ENCODE results near the gene GPALPP1. TPM values are rescaled to one million over a fixed set of nuclear protein-coding genes. Genes with fewer than 3 reads are reported as not detected.

Gene GPALPP1
- total RNA-seq, 2 donors from 2014 or later: 24.6 to 29.7 TPM

- TF ChIP-seq CTCF (IDR thresholded peaks at IDR 0.05): no peak
- peak; percentile 85 for TF ChIP-seq POLR2AphosphoS5 (IDR thresholded peaks at IDR 0.05)
- no peaks in the 10 kb centered on the region for H3K27me3 ChIP-seq (replicated peaks; ENCODE audit: insufficient read depth)
- H3K4me1 ChIP-seq (replicated peaks): peaks cover 8% of the 10 kb centered on the region
- no peaks in the 10 kb centered on the region for H3K36me3 ChIP-seq
- WGBS: 42% methylated on average over 3 of the region's 3 CpGs
- no peaks in the 10 kb centered on the region for H3K9me3 ChIP-seq
- peak; percentile 90 for DNase-seq (ENCODE audit: low spot score)
- peak overlapping the region; percentile 69 to 73 for H3K27ac ChIP-seq
- H3K4me3 ChIP-seq: no peak overlapping the region
- intact Hi-C loops (cut with DNase I): no loop called here
These were observed 33.9 kb upstream of the GPALPP1 start for GRCh38 chr13:44955406-44955805.

GRCh38 chr13:44961997-44962396 is 27.3 kb upstream of the GPALPP1 start:
- 97% methylated on average over 2 of the region's 2 CpGs for WGBS
- H3K27ac ChIP-seq: peak overlapping the region in 1 of 2 donors; percentile 13
- intact Hi-C loops (cut with DNase I): loop anchor here (10.0 kb wide), 1 partner anchor 87 kb away; no protein-coding TSS in a partner anchor
- H3K36me3 ChIP-seq: no peaks in the 10 kb centered on the region
- H3K27me3 ChIP-seq (replicated peaks; ENCODE audit: insufficient read depth): no peaks in the 10 kb centered on the region
- no peak for DNase-seq (ENCODE audit: low spot score)
- TF ChIP-seq CTCF (IDR thresholded peaks at IDR 0.05): no peak
- no peak for TF ChIP-seq POLR2AphosphoS5 (IDR thresholded peaks at IDR 0.05)
- TF ChIP-seq POLR2A (IDR thresholded peaks at IDR 0.05): no peak
- no peak overlapping the region for H3K4me3 ChIP-seq
- H3K4me1 ChIP-seq (replicated peaks): no peaks in the 10 kb centered on the region
- H3K9me3 ChIP-seq: no peaks in the 10 kb centered on the region

- no peaks in the 10 kb centered on the region for H3K36me3 ChIP-seq
- H3K27ac ChIP-seq: peak overlapping the region; percentile 59 to 78
- intact Hi-C loops (cut with DNase I): loop anchor here (2.0 to 10.0 kb wide), 3 partner anchors 46 to 391 kb away; partner anchors contain the start of gene TSC22D1
- DNase-seq (ENCODE audit: low spot score): peak; percentile 44
- H3K4me3 ChIP-seq: no peak overlapping the region
- 11% methylated on average over 3 of the region's 3 CpGs for WGBS
- no peak for TF ChIP-seq POLR2A (IDR thresholded peaks at IDR 0.05)
- peak in 1 of 4 experiments; percentile 6 for TF ChIP-seq CTCF (IDR thresholded peaks at IDR 0.05)
- no peaks in the 10 kb centered on the region for H3K27me3 ChIP-seq (replicated peaks; ENCODE audit: insufficient read depth)
- peaks cover 14% of the 10 kb centered on the region for H3K4me1 ChIP-seq (replicated peaks)
- H3K9me3 ChIP-seq: no peaks in the 10 kb centered on the region
These were observed 21.5 kb upstream of the GPALPP1 start for GRCh38 chr13:44967704-44968433.

- H3K4me3 ChIP-seq: no peak overlapping the region
- H3K27me3 ChIP-seq (replicated peaks; ENCODE audit: insufficient read depth): no peaks in the 10 kb centered on the region
- peak overlapping the region; percentile 59 to 78 for H3K27ac ChIP-seq
- peaks cover 14% of the 10 kb centered on the region for H3K4me1 ChIP-seq (replicated peaks)
- no peaks in the 10 kb centered on the region for H3K9me3 ChIP-seq
- peak in 1 of 4 experiments; percentile 16 for TF ChIP-seq CTCF (IDR thresholded peaks at IDR 0.05)
- TF ChIP-seq POLR2A (IDR thresholded peaks at IDR 0.05): no peak
- TF ChIP-seq POLR2AphosphoS5 (IDR thresholded peaks at IDR 0.05): peak; percentile 39
- no peaks in the 10 kb centered on the region for H3K36me3 ChIP-seq
- intact Hi-C loops (cut with DNase I): loop anchor here (2.0 to 10.0 kb wide), 3 partner anchors 46 to 392 kb away; partner anchors contain the start of gene TSC22D1
- no peak for DNase-seq (ENCODE audit: low spot score)
- WGBS: 15% methylated on average over 3 of the region's 3 CpGs
These were observed 20.9 kb upstream of the GPALPP1 start for GRCh38 chr13:44968434-44968815.

Measured in prostate gland (tissue), 2 donors.